ENCODE data around the gene IL4I1. TPM values are rescaled to one million over a fixed set of nuclear protein-coding genes. Genes with fewer than 3 reads are reported as not detected.

Gene IL4I1
- total and polyA plus RNA-seq, 2 of the 8 experiments (the other 6 are each of a cell fraction or from before 2014, with no cell fraction given), result 0.41 to 0.76 TPM

GRCh38 chr19:49929611-49930482, 33.2 kb upstream of the IL4I1 start:
- peak overlapping the region; percentile 94 for H2BK5ac ChIP-seq (ENCODE audit: low read depth, low read length)
- no peaks in the 10 kb centered on the region for H3K27me3 ChIP-seq (replicated peaks in 1 of 4; ENCODE audit: control insufficient read depth in 3 of 4, extremely low read depth in 1 of 4, insufficient read depth in 3 of 4, low read length in 3 of 4)
- no peaks in the 10 kb centered on the region for H3K9me3 ChIP-seq (ENCODE audit: insufficient read depth in 2 of 2, low read depth in 1 of 2, low read length in 1 of 2)
- H2BK15ac ChIP-seq (ENCODE audit: low read length), result no peak overlapping the region
- POLR2A ChIA-PET (ENCODE audit: partially characterized antibody), result interaction anchor here (0.7 to 15.1 kb wide), 35 partner anchors 9 to 493 kb away, joined by 3 to 373 read pairs (median 5); partner anchors contain the start of genes AKT1S1, FUZ, IL4I1 and PRMT1
- H3K23ac ChIP-seq (ENCODE audit: insufficient read length), result no peak overlapping the region
- H2BK12ac ChIP-seq (ENCODE audit: low read depth, low read length), result peak overlapping the region; percentile 77
- peak overlapping the region; percentile 71 to 91 (median 86) for H3K4me3 ChIP-seq (ENCODE audit: extremely low read depth in 1 of 4, insufficient read depth in 2 of 4, low read depth in 3 of 4, low read length in 4 of 4)
- H3K27ac ChIP-seq (ENCODE audit: low read depth, low read length), result peak overlapping the region; percentile 96
- H3K18ac ChIP-seq (ENCODE audit: extremely low read depth, low read length), result peak overlapping the region; percentile 94
- H3K36me3 ChIP-seq (ENCODE audit: control insufficient read depth in 2 of 4, insufficient read depth in 4 of 4, low read length in 3 of 4), result peaks cover 9 to 21% (median 15%) of the 10 kb centered on the region in 4 experiments; a peak in 7 of 8 replicates
- peaks cover 17 to 41% of the 10 kb centered on the region in 2 experiments for H3K79me2 ChIP-seq (ENCODE audit: control insufficient read depth in 1 of 2, insufficient read depth in 2 of 2, low read length in 2 of 2)
- H2AK5ac ChIP-seq (ENCODE audit: low read depth, low read length), result no peak overlapping the region
- H2AFZ ChIP-seq (ENCODE audit: low read length), result peak overlapping the region; percentile 14; the same call in 1 of the 2 replicates
- WGBS, 2 experiments (ENCODE audit: extremely low coverage in 1 of 2, insufficient coverage in 1 of 2, insufficient read length in 1 of 2, insufficient replicate concordance in 2 of 2, low coverage in 1 of 2, low lambda C conversion rate in 2 of 2, missing lambda C conversion rate in 1 of 2), result 4% methylated on average over 31 of the region's 43 CpGs; no CpG with 5 or more reads in 1 of the 2 experiments
- peak overlapping the region; percentile 99 for H4K91ac ChIP-seq (replicated peaks; ENCODE audit: insufficient read length, low read length)
- H3K14ac ChIP-seq (ENCODE audit: insufficient read length), result no peak overlapping the region
- peak overlapping the region; percentile 24 for H3K4ac ChIP-seq (replicated peaks; ENCODE audit: insufficient read length, low read depth, low read length)
- peaks cover 4 to 8% of the 10 kb centered on the region in 2 experiments for H4K20me1 ChIP-seq (replicated peaks in 1 of 2; ENCODE audit: control insufficient read depth in 1 of 2, insufficient read depth in 2 of 2, low read length in 2 of 2)
- peak; percentile 96 to 97 for DNase-seq (ENCODE audit: low read depth in 1 of 2, low spot score in 2 of 2)
- H3K4me1 ChIP-seq (replicated peaks in 1 of 4; ENCODE audit: control insufficient read depth in 3 of 4, insufficient read depth in 4 of 4, low read length in 3 of 4), result peaks cover 0 to 5% (median under 1%) of the 10 kb centered on the region in 4 experiments; a peak in 3 of 7 replicates
- peak; percentile 95 for FAIRE-seq
- H4K5ac ChIP-seq (ENCODE audit: insufficient read length, low read depth, low read length), result peak overlapping the region; percentile 79
- H3K56ac ChIP-seq (replicated peaks; ENCODE audit: insufficient read length, low read depth, low read length), result peak overlapping the region; percentile 84
- H3K79me1 ChIP-seq (ENCODE audit: low read depth, low read length), result peaks cover 9% of the 10 kb centered on the region
- peak overlapping the region; percentile 60 to 96 for H3K4me2 ChIP-seq (ENCODE audit: insufficient read depth in 1 of 2, low read depth in 2 of 2, low read length in 2 of 2)
- no peak overlapping the region for H2BK120ac ChIP-seq (replicated peaks; ENCODE audit: low read depth, low read length)
- CTCF ChIA-PET (ENCODE audit: partially characterized antibody), result interaction anchor here (2.0 to 2.6 kb wide), 3 partner anchors 12 to 57 kb away, joined by 7 to 16 read pairs (median 11); no protein-coding TSS in a partner anchor
- peak overlapping the region; percentile 98; the same call in 1 of the 2 replicates for H4K8ac ChIP-seq (ENCODE audit: extremely low read depth, insufficient read depth, low read length)
- H3K9ac ChIP-seq (replicated peaks in 1 of 4; ENCODE audit: extremely low read depth in 1 of 4, low read depth in 3 of 4, low read length in 3 of 4), result peak overlapping the region; percentile 90 to 98 (median 93)
- no peak overlapping the region for H2BK20ac ChIP-seq (ENCODE audit: low read length)
- H3K23me2 ChIP-seq (ENCODE audit: low read depth, low read length), result peaks cover 9% of the 10 kb centered on the region
- no peak for TF ChIP-seq TEAD4 (IDR thresholded peaks at IDR 0.05; ENCODE audit: low read depth, low read length)
- TF ChIP-seq POLR2AphosphoS5 (IDR thresholded peaks at IDR 0.05; ENCODE audit: low read depth, low read length), result peak; percentile 99
- no peak for TF ChIP-seq TCF12 (IDR thresholded peaks at IDR 0.05; ENCODE audit: low read depth, low read length)
- peak; percentile 95 for TF ChIP-seq TBP (IDR thresholded peaks at IDR 0.05; ENCODE audit: low read depth, low read length)
- no peak for TF ChIP-seq CHD2 (IDR thresholded peaks at IDR 0.05; ENCODE audit: low read length)
- no peak for TF ChIP-seq HDAC6 (IDR thresholded peaks at IDR 0.05; ENCODE audit: low read depth, low read length)
- TF ChIP-seq MAFK (IDR thresholded peaks at IDR 0.05; ENCODE audit: low read depth, low read length), result no peak
- TF ChIP-seq YY1 (IDR thresholded peaks at IDR 0.05; ENCODE audit: low read depth, low read length), result no peak
- no peak for TF ChIP-seq RBBP5 (IDR thresholded peaks at IDR 0.05; ENCODE audit: borderline replicate concordance, low read depth, low read length)
- no peak for TF ChIP-seq JUN (IDR thresholded peaks at IDR 0.05; ENCODE audit: low read depth, low read length)
- TF ChIP-seq ZNF274 (IDR thresholded peaks at IDR 0.05; ENCODE audit: borderline replicate concordance, extremely low read depth, low read length), result no peak
- no peak for TF ChIP-seq CTBP2 (IDR thresholded peaks at IDR 0.05; ENCODE audit: borderline replicate concordance, insufficient read depth, insufficient read length, low read length)

Measured in H1 (cell line).